ENCODE results near the gene AKR1C4.

- TF ChIP-seq CTCF (IDR thresholded peaks at IDR 0.05 in 4 of 5, conservative IDR thresholded peaks at IDR 0.05 in 1 of 5) (no peak), POLR2A (IDR thresholded peaks at IDR 0.05) (no peak)
Measured at GRCh38 chr10:5242585-5242984, 45.9 kb downstream of the AKR1C4 start.

Measured in gastrocnemius medialis (tissue), 4 donors.